Esophagus squamous epithelium (tissue), 5 donors: ENCODE data around the gene PTH2. TPM values are rescaled to one million over a fixed set of nuclear protein-coding genes. Genes with fewer than 3 reads are reported as not detected.

Source experiments
- DNase-seq: peaks from one replicate; lab custom pipeline; 2025; lab: John Stamatoyannopoulos, UW
- H3K27ac ChIP-seq, 4 donors: fragments of 200-600 bp; sonication (generic); one replicate each; pipeline ENCODE4 v1.5.1; 2016 to 2019; ENCODE audit warnings: mild to moderate bottlenecking in 1 of 4
- H3K27me3 ChIP-seq, 4 donors: fragments of 200-600 bp; sonication (generic); 1 replicate in 3 of 4; 2 replicates in 1 of 4; pipeline versions ENCODE4 v1.5.1 to v1.6.0; 2017 to 2021; ENCODE audit warnings: antibody characterized with exemption in 1 of 4
- H3K36me3 ChIP-seq, 3 donors: fragments of 200-600 bp; sonication (generic); one replicate each; pipeline ENCODE4 v1.5.1; 2016 to 2019
- H3K4me1 ChIP-seq, 3 donors: fragments of 200-600 bp; sonication (generic); one replicate each; pipeline ENCODE4 v1.5.1; 2017 to 2019
- H3K4me3 ChIP-seq, 4 donors: fragments of 200-600 bp; sonication (generic); 1 replicate in 3 of 4; 2 replicates in 1 of 4; pipeline ENCODE4 v1.5.1; 2016 to 2019; ENCODE audit warnings: mild to moderate bottlenecking in 2 of 4, moderate library complexity in 1 of 4
- H3K9me3 ChIP-seq, 3 donors: fragments of 200-600 bp; sonication (generic); one replicate each; pipeline ENCODE4 v1.5.1; 2016 to 2019
- POLR2A ChIP-seq, 4 donors: fragments of 450-650 bp; IDR thresholded peaks; one replicate each; pipeline ENCODE4 v1.6.1; 2017; ENCODE audit warnings: antibody characterized with exemption in 4 of 4, mild to moderate bottlenecking in 4 of 4, moderate library complexity in 3 of 4
- WGBS, 2 donors: methylation state at CpG; one replicate each; pipeline ENCODE4 v1.1.5; 2018; 5-methylcytosine and 5-hydroxymethylcytosine counted together
- intact Hi-C: fragments of 100-400 bp; cut with DNase I; formaldehyde crosslinking; loops from one replicate; pipeline ENCODE4 v1.15.0; 2022
- total RNA-seq, 4 donors: library from RNA; depleted of rRNA; stranded (reverse); fragments of >200 nt; gene quantifications; one replicate each; pipeline ENCODE4 v1.1.0, GENCODE V29; 2016
- TF ChIP-seq, protein P1 (sequence below), 6 experiments: fragments of 450-650 bp in 4 of 6; fragments of 200-600 bp in 2 of 6; sonication (generic) in 2 of 6; IDR thresholded peaks; one replicate each; pipeline ENCODE4 v1.5.1; 2016 to 2019; ENCODE audit warnings: antibody characterized with exemption in 6 of 6, mild to moderate bottlenecking in 4 of 6, moderate library complexity in 4 of 6
- donor health status: DM: yes; HTN: yes; CAD: no.

The PTH2 gene
- total RNA-seq, 4 donors from 2014 or later, result not detected

DNA sequence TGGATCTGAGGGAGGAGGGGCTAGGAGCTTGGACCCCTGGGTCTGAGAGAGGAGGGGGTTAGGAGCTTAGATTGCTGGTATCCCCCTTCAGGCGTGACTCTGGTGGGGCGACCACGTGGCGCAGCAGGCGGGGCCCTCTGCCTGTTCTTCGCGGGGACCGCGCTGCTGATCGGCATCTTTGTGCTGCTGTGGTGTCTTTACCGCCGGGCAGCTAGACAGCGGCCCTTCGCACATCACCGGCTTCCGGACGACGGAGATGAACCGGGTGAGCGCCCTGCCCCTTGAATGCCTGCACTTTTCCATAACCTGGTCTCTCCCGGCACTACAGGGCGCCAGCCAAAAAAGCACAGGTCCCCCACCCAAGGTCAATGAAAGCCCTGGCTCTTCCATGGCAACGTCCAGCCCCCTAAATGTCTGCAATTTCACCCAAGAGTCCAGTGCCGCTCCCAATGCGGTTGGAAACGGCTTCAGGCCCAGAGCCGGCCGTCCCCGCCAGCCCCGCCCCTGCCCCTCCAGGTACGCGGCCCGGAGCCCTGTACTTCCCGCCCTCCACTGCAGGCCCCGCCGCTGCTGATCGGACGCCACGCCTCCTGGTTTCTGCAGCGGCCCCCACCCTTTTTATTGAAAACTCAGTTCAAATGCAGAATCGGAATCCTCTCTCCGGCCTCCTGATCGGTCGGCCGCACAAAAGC, 4.8 kb upstream of the PTH2 start:
- intact Hi-C loops, result no loop called here
- Histone ChIP-seq H3K4me1 (peaks cover 15 to 32% (median 18%) of the 10 kb centered on the region in 3 donors), H3K36me3 (no peaks in the 10 kb centered on the region), H3K9me3 (no peaks in the 10 kb centered on the region), H3K27me3 (peaks cover 30 to 100% (median 61%) of the 10 kb centered on the region in 4 donors), H3K4me3 (peak overlapping the region in 3 of 4 donors; percentile 21 to 49 (median 26)), H3K27ac (no peak overlapping the region)
- 9% methylated on average over 16 of the region's 45 CpGs; no CpG with 5 or more reads in 1 of the 2 donors for WGBS, 2 donors
- no peak for DNase-seq
- TF ChIP-seq POLR2A (IDR thresholded peaks at IDR 0.05), result no peak
- TF ChIP-seq, protein P1, sequence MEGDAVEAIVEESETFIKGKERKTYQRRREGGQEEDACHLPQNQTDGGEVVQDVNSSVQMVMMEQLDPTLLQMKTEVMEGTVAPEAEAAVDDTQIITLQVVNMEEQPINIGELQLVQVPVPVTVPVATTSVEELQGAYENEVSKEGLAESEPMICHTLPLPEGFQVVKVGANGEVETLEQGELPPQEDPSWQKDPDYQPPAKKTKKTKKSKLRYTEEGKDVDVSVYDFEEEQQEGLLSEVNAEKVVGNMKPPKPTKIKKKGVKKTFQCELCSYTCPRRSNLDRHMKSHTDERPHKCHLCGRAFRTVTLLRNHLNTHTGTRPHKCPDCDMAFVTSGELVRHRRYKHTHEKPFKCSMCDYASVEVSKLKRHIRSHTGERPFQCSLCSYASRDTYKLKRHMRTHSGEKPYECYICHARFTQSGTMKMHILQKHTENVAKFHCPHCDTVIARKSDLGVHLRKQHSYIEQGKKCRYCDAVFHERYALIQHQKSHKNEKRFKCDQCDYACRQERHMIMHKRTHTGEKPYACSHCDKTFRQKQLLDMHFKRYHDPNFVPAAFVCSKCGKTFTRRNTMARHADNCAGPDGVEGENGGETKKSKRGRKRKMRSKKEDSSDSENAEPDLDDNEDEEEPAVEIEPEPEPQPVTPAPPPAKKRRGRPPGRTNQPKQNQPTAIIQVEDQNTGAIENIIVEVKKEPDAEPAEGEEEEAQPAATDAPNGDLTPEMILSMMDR (IDR thresholded peaks at IDR 0.05), result no peak

DNA sequence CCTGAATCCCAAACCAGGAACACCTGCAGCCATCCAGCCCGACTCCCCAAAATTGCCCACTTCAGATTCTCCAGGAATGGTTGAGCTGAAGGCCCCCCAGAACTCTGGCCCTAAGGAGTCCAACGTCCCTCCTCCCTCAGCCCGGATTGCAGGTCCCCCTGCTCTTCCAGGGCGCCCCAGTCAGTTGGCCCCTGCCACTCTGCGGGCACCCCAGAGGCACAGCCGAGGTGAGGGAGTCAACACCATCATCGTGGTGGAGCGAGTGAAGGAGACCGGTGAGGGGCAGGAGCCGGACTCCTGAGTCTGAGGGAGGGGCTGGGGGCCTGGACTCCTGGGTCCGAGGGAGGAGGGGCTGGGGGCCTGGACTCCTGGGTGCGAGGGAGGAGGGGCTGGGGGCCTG, 4.1 kb upstream of the PTH2 start:
- peaks cover 25 to 100% (median 63%) of the 10 kb centered on the region in 4 donors for H3K27me3 ChIP-seq
- intact Hi-C loops, result no loop called here
- no CpG with 5 or more reads among the region's 12 CpGs for WGBS, 2 donors
- H3K36me3 ChIP-seq, result no peaks in the 10 kb centered on the region
- H3K27ac ChIP-seq, result no peak overlapping the region
- H3K4me1 ChIP-seq, result peaks cover 22 to 33% (median 24%) of the 10 kb centered on the region in 3 donors
- no peak for TF ChIP-seq POLR2A (IDR thresholded peaks at IDR 0.05)
- TF ChIP-seq, protein P1 (IDR thresholded peaks at IDR 0.05), result no peak
- no peak overlapping the region for H3K4me3 ChIP-seq
- no peak for DNase-seq
- H3K9me3 ChIP-seq, result no peaks in the 10 kb centered on the region

DNA sequence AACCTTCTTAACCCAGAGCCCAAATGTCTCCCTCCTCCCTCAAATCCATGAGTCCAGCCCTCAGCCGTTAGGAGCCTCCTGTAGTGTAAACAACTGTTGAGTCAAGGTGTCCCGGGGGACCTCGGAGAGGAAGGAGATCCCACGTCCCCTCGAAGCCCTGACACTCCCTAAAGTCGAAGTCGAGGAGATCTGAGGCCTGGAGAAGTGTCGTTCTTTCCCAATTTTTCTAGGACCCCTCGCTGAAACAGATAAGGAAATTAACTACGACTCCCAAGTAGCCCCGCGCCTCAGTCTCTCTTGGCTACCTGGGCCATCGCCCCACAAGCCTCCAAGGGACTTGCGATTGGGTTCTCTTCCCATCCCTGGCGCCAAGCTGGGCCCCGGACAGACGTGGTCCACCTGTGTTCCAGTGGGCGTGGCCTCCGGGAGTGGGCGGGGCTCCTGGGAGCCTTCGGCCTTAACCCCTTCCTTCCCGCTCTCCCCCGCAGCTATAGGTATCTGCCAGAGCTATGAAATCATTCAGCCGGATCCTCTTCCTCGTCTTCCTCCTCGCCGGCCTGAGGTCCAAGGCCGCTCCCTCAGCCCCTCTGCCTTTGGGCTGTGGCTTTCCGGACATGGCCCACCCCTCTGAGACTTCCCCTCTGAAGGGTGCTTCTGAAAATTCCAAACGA, 2.8 kb upstream of the PTH2 start:
- Histone ChIP-seq H3K4me3 (no peak overlapping the region), H3K27ac (no peak overlapping the region), H3K4me1 (peaks cover 29 to 42% (median 31%) of the 10 kb centered on the region in 3 donors), H3K9me3 (no peaks in the 10 kb centered on the region), H3K36me3 (no peaks in the 10 kb centered on the region), H3K27me3 (peaks cover 25 to 100% (median 70%) of the 10 kb centered on the region in 4 donors)
- TF ChIP-seq, protein P1 (IDR thresholded peaks at IDR 0.05), result no peak
- no peak for TF ChIP-seq POLR2A (IDR thresholded peaks at IDR 0.05)
- no peak for DNase-seq
- WGBS, 2 donors, result 4 to 6% methylated on average over 21 to 28 of the region's 30 CpGs
- intact Hi-C loops, result no loop called here

DNA sequence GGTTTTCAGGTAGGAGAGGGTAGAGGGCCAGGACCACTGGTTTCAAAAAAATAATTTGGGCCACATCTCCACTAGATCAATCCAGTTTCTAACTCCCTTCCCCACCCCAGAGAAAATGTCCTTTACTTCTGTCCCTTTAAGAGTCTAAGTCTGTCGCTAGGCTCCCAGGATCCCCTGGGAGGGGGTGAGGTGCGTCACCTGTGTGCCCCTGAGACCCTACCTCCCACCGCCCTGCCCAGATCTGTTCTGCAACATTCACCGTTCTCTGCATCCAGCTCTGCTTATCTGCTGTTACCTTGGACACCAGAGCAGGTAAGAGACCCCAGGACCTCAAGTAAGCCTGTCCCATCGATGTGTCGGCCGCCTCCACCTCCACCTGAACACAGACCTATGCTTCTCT, 1.9 kb upstream of the PTH2 start, which contains the start of gene GFY:
GFY (plus strand) TSS at position 211 of the 400 bp plus-strand sequence. CDS start 1,043 bp downstream, outside the sequence.
- DNase-seq, result no peak
- Histone ChIP-seq H3K27ac (no peak within 1 kb of the TSS), H3K4me3 (no peak within 1 kb of the TSS), H3K27me3 (peaks cover 25 to 100% (median 72%) of the 10 kb centered on the region in 4 donors), H3K9me3 (no peaks in the 10 kb centered on the region), H3K4me1 (peaks cover 29 to 49% (median 35%) of the 10 kb centered on the region in 3 donors), H3K36me3 (no peaks in the 10 kb centered on the region)
- 41 to 58% methylated on average over 6 to 7 of the region's 7 CpGs for WGBS, 2 donors
- intact Hi-C loops, result no loop called here
- TF ChIP-seq POLR2A (IDR thresholded peaks at IDR 0.05), result no peak
- TF ChIP-seq, protein P1 (IDR thresholded peaks at IDR 0.05), result no peak

DNA sequence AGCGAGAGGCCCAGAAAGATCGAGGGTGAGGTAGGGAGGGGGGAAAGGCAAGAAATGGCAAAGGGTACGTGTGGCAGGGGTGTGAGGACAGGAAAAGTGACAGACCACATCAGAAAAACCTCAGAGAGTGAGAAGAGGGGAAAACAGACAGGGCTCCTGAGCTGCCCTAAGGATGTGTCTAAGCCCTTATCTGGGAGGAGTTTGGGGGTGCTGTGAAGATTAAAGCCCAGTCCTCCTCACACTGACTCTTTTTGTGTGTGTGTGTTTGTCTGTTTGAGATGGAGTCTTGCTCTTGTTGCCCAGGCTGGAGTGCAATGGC, 703 bp upstream of the PTH2 start:
- H3K4me3 ChIP-seq, result no peak overlapping the region
- peaks cover 29 to 49% (median 35%) of the 10 kb centered on the region in 3 donors for H3K4me1 ChIP-seq
- peaks cover 25 to 100% (median 66%) of the 10 kb centered on the region in 4 donors for H3K27me3 ChIP-seq
- no peak overlapping the region for H3K27ac ChIP-seq
- DNase-seq, result no peak
- no peaks in the 10 kb centered on the region for H3K36me3 ChIP-seq
- TF ChIP-seq POLR2A (IDR thresholded peaks at IDR 0.05), result no peak
- TF ChIP-seq, protein P1 (IDR thresholded peaks at IDR 0.05), result no peak
- 14 to 18% methylated on average over 3 of the region's 3 CpGs for WGBS, 2 donors
- intact Hi-C loops, result no loop called here
- H3K9me3 ChIP-seq, result no peaks in the 10 kb centered on the region
